GM21619 (cell line): Measurements from ENCODE around the gene EPS8.
A peak's percentile ranks its signal among the peaks of the same experiment; 100 is the strongest.
"Not testable (repeated sequence)": the region's sequence is repeated elsewhere in the genome, so short reads cannot be mapped to it uniquely, and the experiment has no call there.

ENCODE experiments used
- ATAC-seq: cut with Tn5 transposase; IDR thresholded peaks from one replicate; pipeline ENCODE4 v1.9.1; 2021; ENCODE audit not compliant: unreplicated experiment

Gene EPS8

DNA sequence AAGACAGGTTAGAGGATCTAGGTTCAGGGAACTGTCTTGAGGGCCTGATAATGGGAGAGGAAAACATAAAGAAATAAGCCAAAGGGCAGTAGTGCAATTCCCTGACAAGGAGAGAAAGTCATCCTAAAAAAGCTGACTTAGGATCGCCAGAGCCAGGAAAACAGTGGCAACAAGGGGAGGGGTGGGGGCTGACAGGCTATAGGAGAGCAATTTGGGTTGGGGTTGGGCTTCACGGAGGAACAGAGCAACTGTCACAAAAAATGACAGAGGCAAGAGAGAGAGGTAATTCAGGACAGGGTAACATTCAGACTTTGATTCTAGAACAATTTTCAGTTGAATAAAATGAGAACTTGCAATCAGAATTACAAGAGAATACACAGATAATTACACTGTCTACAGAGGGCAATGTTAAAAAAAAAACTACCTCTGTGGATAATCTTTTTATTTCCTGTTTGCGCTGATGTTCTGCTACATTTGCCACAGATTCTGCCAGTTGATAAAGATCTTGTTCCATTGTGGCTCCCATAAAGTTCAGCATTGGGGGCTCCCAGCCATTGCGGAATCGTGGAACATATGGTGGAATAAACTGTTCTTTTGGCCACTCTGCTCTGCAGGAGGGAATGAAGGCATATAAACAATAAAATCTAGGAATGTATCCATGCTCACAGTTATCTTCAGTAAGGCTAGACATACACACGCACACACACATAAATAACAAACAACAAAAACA is 138.6 kb downstream of the EPS8 start:
- ATAC-seq = no peak

DNA sequence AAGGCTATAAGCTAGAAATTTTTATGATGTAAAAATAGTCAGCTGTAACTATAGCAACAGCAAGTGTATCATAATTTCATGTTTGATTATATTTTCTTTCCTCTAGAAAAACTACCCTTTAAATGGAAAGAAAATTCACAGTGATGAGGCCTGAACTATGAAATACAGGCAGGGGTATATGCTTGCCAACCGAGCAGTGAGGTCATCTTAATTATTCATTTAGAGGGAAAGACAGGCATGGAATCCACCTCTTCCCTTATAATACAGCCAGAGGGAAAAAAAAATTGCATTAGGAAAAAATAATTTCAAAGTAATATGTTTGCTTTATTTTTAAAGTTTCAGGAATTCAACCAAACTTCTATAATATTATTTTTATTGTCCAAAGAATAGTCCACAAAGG is 139.8 kb downstream of the EPS8 start:
- ATAC-seq = no peak

DNA sequence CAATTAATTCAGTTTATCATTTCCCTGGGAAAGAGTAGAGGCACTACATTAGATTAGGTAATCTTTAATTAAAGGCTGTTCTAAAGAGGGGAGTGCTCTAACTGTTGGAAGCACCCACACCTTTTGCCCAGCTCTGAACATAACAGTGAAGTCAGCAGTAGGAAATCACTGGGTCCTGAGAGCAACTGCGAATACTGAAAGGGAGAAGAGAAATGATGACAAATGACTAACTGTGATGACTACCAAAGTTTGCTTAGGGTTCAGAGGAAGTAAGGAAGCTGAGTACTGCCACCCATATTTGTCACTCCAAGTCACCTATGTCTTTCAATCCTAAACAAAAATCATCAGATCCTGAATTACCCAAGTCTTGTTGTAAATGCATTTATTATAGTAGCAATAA is 140.6 kb downstream of the EPS8 start:
- ATAC-seq = no peak

DNA sequence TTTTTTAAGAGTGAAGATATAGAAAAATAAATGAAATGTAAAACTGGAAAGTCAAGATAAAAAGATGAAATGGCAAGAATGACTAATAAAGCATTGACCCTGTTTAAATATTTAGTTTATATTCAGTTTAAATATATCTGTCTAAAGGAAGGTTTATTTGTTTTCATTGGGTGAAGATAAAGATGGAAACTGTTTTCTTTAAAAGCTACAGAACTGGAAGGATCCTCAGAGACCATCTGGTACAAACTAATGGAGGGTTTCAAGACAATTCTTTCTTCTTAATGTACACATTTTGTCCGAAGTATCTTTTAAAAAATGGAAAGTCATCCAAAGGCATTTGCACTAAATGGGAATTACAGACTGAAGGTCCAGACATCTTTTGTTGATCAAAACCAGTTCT is 142.6 kb downstream of the EPS8 start:
- no peak for ATAC-seq

DNA sequence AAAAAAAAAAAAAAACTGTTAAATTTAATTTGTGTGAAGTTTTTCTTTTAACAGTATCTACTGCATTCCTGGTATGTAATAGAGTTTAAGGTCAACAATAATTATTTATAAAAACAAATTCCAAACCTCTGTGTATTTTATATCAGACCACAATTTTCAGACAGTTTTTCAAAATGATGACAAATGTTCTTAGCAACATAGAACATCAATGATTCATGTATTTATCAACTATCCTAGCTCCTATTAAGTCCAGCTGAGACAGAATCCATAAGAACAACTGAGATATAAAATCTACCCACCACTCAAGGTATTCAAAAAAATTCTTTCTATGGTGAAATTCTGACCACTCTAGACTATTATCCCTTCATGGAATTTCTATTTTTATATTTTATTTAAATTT is 144.5 kb downstream of the EPS8 start:
- no peak for ATAC-seq

DNA sequence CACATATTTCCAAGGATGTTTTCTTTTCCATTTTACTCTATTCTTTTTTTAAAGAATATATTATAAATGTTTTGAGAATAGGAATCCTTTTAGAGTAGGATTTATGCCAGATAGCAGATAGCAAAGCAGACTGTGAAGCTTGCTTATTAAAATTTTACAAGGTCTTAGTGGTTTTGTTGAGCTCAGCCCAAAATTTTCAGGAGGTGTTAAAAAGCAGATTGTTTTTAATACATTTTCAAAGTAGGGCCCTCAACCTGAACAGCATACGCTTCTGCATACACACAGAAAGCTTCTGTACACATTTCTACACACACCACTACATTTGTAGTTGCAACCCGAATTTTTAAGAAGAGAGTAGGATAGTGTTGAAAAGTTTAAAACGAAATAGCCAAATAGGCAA is 151.0 kb downstream of the EPS8 start:
- ATAC-seq = no peak

DNA sequence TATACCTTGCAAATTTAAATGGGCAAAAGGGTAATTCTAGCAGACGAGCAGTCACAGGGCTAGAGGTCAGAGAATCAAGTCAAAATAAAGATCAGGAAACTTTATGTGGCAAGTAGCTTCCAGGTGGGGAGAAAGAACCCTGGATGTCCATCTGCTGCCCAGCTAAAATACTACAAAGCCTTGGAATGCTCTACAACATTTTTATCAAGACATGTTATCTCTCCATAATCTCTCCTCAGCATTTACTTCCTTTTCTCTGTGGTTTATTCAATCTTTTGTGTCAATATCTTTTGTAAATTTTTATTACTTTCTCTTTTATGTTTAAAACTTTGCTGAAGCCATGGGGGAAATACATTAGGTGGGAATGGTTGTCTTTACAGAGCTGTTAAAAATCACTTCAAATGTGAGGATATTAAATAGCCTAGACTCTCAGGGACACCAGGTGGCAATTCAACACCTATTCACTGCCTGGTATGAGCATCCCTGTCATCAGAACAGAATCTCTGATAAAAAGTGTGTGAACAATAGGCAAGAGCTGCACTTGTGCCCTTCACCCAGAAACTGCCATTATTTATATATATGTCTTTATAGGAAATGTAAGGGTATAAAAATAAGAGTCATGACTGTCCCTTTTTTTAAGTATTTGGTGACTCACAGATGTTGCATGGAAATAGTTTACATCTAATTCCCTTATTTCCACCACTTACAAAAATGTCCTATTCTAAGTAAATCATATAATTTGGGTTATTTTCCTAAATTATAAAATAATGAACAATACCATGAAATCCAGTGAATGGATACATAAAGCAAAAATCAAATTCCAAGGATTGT is 152.9 kb downstream of the EPS8 start:
- no peak for ATAC-seq

DNA sequence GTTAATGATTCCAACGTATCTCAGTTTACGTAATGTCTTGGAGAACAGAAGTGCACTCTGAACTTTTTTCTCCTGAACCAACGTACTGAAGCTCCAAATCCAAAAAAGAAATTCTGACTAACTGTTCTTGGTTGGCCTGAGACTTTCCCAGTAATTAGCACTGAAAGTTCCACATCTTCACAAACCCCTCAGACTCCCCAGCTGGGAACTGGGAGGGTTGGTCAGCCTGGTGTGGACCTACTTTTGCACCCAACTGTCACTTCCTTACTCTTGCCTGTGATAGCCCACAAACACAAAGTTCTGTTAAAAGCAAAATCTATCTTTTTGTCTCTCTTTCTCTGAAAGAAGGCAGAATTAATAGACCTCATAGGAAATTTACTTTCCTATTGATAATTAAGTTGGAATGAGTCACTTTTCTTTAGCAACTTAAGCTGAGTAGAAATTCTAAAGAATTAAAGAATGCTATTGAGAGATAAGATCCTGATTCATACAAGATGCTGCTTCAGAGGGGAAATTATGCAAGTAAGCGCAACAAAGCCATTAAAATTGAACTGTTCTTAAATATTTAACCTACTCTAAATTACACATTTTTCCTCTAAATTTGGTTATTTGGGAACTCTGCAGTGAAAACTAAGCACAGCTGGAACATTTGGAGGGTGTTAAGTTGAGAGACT is 155.0 kb downstream of the EPS8 start:
- ATAC-seq = no peak

DNA sequence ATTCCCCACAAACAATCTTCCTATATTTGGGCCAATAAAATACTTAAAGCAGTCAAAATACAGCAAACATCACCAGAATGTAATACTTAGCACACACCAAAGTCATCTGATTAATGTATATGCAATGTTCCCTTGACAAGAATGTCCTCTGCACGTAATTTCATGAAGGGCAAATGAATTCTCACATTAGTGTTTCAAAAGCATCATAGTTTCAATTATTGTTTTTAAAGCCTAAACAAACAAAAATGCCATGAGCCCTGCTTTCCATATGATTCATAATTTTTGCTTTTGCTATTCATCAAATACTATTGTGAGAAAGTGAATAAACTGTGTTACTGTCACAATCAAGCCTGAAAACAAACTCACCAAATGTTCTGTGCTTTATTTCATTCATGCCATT is 156.0 kb downstream of the EPS8 start:
- ATAC-seq = no peak

DNA sequence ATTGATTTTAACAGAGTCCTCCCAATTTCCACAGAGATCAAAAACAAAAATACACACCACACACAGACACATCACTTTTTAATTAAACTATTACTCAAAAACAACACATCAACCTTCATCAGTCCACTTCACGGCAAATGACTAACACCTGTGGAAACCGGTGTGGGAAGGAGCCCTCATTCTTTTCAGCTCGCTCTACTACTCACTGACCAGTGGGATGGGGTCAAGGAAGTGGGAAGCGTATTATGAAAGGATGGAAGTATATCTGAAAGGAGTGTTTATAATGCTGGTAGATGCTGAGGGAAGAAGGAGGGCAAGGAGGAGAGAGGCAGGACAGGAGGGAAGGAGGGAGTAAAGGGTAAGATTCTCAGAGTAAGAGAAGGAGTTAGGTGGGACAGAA is 156.5 kb downstream of the EPS8 start:
- ATAC-seq = no peak

DNA sequence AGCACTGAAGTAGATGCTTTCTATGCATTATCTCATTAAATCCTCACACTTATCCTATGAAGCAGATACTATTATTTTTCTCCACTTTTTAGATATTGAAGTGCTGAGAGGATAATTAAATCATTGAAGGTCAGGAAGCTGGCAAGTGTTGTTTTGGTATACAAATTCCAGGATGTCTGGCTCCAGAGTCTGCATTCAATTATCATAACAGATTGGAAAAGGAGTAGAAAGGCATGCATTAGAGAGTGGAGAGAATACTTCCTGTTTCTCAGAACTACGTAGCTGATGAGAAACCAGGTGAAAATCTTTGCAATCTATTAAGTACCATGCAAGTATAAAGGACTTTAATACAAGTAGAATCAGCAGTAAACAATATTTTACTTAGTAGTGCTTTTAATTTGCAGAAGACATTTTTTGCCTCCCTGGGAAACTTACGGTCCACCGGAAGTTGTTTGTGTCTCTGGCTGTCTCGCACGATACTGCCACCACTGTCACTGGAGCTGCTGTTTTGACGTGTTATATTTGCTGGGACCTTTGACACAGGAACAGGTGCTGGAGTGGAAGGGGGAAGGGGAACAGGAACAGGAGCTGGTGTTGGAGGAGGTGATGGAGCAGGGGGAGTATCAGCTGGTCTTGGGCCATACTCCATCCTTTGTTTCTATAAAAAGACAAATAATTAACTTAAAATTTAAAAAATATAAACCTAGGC is 158.0 kb downstream of the EPS8 start:
- no peak for ATAC-seq

DNA sequence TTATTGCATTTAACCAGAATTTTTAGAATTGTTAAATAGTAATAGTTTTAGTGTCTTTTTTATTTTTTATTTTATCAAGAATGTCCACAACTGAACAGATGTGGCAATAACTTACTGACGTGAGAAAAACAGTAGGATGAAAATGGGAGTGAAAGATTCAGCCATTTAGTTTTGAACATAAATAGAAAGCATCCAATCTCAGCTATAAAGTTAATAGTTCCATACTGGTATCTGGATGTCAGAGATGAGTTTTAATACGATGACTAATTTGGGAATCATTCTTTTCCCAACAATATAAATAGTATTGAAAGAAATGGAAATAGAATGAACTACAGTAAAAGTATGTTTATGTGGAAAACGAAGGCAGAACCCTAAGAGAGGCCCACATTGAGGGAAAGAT is 159.4 kb downstream of the EPS8 start:
- ATAC-seq = no peak

DNA sequence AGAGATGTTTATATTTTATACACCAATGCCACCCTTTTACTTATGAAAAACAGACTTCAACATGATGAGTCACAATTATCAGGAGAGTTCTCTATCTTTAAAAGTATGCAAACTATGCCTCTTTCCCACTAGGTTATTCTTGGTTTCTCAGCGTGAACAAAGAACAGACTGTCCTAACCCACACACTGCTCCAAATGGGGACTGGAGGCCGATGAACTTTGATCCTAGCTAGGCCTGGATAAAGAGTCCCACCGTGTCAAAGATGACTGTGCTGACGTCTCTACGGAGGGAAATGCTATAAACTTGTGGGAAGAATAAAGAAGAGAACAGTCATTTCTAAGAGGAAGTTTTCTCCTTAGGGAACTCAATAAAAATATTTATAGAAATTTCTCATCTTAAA is 160.1 kb downstream of the EPS8 start:
- ATAC-seq = peak; percentile 70

DNA sequence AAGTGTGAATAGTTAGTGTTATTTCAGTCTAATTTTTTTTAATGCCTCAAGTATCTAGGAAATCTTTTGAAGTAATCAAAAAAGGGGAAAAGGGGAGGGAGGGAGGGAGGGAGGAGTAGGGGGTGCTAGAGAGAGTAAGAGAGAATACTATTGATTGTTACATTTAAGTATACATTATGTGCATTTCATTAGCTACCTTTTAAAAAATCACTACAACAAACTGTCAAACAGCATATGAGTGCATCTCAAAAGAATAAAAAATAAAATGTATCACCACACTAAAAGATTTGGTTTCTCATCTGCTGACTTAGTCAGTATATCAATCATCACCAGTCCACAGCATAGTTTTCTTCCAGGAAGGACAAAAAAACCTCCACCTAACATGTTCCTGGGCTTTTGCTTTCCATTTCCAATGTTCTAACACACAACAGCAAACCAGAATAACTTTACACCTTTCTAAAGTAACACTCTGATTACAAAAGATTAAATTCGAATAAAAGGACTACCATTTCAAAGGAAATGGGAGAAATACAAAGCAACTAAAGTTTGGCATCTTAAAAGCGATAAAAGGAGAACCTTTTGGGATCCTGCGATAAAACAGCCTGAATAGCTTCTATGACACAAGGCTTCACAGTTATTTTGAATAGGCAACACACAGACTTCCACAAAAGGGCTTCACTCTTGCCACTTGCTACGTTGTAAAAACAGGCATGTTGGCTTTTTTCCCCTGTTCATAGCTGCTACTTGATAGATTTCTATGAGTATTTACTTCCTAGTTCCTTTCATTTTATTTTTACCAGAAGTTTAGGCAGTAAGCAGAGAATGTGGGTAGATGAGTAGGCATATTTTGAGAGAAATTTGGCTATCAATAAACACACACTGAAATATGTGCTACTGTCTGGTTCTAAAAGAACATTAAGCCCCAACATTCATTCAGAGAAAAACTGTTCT is 160.9 kb downstream of the EPS8 start:
- no peak for ATAC-seq

DNA sequence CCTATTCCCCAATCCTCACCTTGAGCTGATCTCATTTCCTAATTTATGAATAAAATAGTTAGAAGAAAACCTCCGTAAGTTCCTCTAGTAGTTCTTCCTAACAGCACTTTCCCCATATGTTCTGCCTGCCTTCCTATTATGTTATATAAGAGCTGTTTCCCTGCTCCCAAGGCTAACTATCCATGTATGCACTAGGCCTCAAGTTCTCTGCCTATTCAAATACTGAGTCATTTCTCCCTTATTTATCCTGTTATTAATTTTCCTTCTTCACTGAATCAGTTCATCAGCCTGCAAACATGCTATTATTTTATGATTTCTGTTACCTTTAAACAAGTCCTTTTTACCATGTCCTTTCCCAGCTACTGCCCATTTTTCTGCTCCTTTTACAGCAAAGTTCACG is 164.1 kb downstream of the EPS8 start:
- ATAC-seq = no peak

DNA sequence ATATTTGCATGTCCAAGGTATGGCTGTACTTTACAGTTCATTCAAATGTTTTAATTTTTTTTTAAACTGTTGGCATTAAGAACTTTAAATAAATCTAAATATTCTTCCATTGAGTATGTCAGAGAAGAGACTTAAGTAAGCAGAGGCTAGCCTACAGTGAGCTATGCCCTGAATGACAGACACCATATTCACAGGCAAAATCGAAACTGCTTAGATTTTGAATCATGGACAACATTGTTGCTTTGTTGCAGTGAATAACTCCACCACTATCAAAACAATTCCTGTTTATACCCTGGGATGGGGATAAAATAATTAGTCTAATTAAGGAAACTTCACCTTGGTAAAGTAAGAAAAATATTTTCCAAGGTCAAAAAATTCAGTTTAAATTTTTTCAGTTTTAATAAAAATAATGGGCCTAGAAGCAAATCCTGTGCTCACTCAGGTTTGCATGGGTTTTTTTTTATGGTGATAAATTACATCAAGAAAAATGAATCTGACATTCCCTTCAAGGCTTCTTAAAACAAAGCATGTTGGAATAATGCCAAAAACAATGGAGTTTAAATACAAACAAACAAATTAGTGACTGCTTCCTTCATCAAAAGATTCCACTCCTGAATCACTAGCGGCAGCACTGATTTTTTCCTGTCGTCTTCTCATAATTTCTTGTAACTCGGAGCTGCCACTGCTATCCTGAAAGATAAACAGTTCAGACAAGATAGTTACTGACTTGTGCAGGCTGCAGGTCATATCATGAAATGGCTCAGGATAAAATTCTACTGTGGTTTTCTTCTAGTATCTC is 168.2 kb downstream of the EPS8 start:
- no peak for ATAC-seq

DNA sequence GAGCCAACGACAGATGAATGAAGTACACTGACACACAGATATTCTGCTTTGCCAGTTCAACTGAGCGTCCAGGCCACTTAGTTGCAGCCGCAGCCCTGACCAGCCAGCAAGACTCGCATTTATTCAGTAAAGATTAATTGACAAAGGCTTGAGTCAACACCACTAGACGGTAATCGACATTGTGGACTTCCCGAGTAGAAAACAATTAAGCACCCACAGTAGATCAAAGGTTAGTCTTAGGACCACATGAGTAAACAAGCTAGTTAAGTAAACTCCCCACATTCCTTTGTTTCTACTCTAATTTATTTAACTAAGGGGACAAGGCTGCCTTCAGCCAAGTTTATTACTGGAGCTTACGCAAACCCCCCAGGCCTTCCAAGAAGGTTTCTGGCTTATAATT is 172.7 kb downstream of the EPS8 start:
- ATAC-seq = not testable (repeated sequence)

DNA sequence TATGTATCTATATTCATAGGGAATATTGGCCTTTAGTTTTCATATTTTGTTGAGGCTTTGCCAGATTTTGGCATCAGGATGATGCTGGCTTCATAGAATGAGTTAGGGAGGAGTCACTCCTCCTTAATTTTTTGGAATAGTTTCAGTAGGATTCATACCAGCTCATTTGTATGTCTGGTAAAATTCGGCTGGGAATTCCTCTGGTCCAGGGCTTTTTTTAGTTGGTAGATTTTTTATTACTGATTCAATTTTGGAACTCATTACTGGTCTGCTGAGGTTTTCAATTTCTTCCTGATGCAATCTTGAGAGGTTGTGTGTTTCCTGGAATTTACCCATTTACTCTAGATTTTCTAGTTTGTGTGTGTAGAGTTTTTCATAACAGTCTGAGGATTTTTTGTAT is 175.2 kb downstream of the EPS8 start:
- no peak for ATAC-seq

DNA sequence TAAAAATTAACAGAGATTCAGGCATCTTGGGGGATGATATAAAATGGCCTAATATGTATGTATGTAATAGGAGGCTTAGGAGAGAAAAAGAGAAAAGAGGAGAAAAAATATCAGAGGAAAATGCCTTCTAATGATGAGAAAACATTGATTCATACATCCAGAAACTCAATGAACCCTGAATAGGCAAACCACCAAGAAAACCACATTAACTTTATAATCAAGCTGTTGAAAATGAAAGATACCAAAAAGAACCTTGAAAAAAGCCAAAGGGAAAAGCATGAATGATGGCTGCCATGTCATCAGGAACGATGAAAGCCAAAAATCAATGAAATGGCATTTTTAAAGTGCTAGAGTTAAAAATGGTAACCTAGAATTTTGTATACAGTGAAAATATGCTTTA is 180.2 kb downstream of the EPS8 start:
- no peak for ATAC-seq

DNA sequence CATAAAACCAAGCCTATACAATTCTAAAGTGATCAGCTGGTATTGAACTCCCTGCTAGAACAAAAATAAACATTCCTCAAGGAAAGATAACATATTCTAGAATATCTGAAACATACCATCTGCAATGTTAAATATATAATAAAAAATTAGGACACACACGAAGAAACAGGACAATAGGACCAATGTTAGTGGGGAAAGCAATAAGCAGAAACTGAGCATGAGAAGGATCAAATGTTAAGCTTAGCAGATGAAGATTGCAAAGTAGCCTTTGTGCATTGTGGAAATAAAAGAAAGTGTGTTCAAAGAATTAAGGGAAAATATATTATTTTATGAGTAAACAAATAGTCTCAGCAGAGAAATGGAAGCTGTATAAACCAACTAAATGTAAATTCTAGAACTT is 180.8 kb downstream of the EPS8 start:
- ATAC-seq = no peak
